NCI-H446 (cell line): ENCODE results near the gene CCDC78.
A peak's percentile ranks its signal among the peaks of the same experiment; 100 is the strongest.

Experiments
- DNase-seq, 2 experiments: peaks; one replicate each; lab custom pipeline; 2025; lab: John Stamatoyannopoulos, UW

Gene CCDC78

GRCh38 chr16:722835-723633 lies 3.2 kb downstream of the CCDC78 start:
- no peak for DNase-seq

- no peak for DNase-seq
Observed at GRCh38 chr16:721765-722540, 4.3 kb downstream of the CCDC78 start.

- DNase-seq: peak; percentile 63 to 88
Observed at GRCh38 chr16:720990-721764, 5.1 kb downstream of the CCDC78 start, which contains the start of gene ANTKMT. TSS of gene ANTKMT (plus strand) at chr16:721146. CDS start at chr16:721275, 129 bp downstream.

GRCh38 chr16:720447-720989 lies 5.7 kb downstream of the CCDC78 start:
- DNase-seq: peak; percentile 32 to 72

GRCh38 chr16:719815-720446 lies 6.3 kb downstream of the CCDC78 start:
- no peak for DNase-seq

GRCh38 chr16:718922-719321 lies 7.3 kb downstream of the CCDC78 start:
- DNase-seq: no peak

GRCh38 chr16:718389-718788 lies 7.9 kb downstream of the CCDC78 start:
- no peak for DNase-seq

- no peak for DNase-seq
Observed at GRCh38 chr16:717450-718245, 8.6 kb downstream of the CCDC78 start.

GRCh38 chr16:716768-717325 lies 9.4 kb downstream of the CCDC78 start:
- DNase-seq: no peak

GRCh38 chr16:716200-716568 lies 10.1 kb downstream of the CCDC78 start:
- DNase-seq: no peak

- DNase-seq: peak in 1 of 2 experiments; percentile 30
Observed at GRCh38 chr16:715477-716199, 10.6 kb downstream of the CCDC78 start.

- DNase-seq: peak; percentile 33 to 92
Observed at GRCh38 chr16:714558-715476, 11.4 kb downstream of the CCDC78 start, which contains the start of gene METRN. TSS of gene METRN (plus strand) at chr16:715118. CDS start at chr16:715290, 172 bp downstream.

- no peak for DNase-seq
Observed at GRCh38 chr16:714079-714478, 12.2 kb downstream of the CCDC78 start.

GRCh38 chr16:712740-713250 lies 13.4 kb downstream of the CCDC78 start:
- peak in 1 of 2 experiments; percentile 45 for DNase-seq

GRCh38 chr16:711548-712320 lies 14.5 kb downstream of the CCDC78 start:
- peak in 1 of 2 experiments; percentile 72 for DNase-seq

GRCh38 chr16:711084-711483 lies 15.2 kb downstream of the CCDC78 start:
- DNase-seq: no peak

- no peak for DNase-seq
Observed at GRCh38 chr16:710500-711075, 15.7 kb downstream of the CCDC78 start.
